Prostate gland (tissue), 2 donors: ENCODE data around the gene CFAP99. TPM values are rescaled to one million over a fixed set of nuclear protein-coding genes. Genes with fewer than 3 reads are reported as not detected.
A peak's percentile ranks its signal among the peaks of the same experiment; 100 is the strongest.

Experiments used
- DNase-seq: peaks from one replicate; pipeline ENCODE4 v3.0.0-alpha.2; 2019; ENCODE audit warnings: low spot score
- H3K27ac ChIP-seq, 2 donors: fragments of 200-600 bp; sonication (generic); 2 replicates each; pipeline ENCODE4 v1.5.1; 2017 to 2019
- H3K27me3 ChIP-seq: fragments of 200-600 bp; sonication (generic); replicated peaks from 2 replicates; pipeline ENCODE4 v1.5.1; 2019; ENCODE audit not compliant: insufficient read depth
- H3K36me3 ChIP-seq, 2 donors: fragments of 200-600 bp; sonication (generic); 1 replicate in 1 of 2; 2 replicates in 1 of 2; pipeline versions ENCODE4 v1.5.1 to v1.8.1; 2017 to 2019
- H3K4me1 ChIP-seq: fragments of 200-600 bp; sonication (generic); replicated peaks from 2 replicates; pipeline ENCODE4 v1.5.1; 2019
- H3K4me3 ChIP-seq, 2 donors: fragments of 200-600 bp; sonication (generic); 2 replicates each; pipeline ENCODE4 v1.5.1; 2017 to 2019
- H3K9me3 ChIP-seq: fragments of 200-600 bp; sonication (generic); 2 replicates; pipeline ENCODE4 v1.5.1; 2017
- CTCF ChIP-seq, 4 experiments: fragments of 200-600 bp in 2 of 4; fragments of 450-650 bp in 2 of 4; sonication (generic) in 2 of 4; IDR thresholded peaks; 1 replicate in 3 of 4; 2 replicates in 1 of 4; pipeline ENCODE4 v1.5.1; 2016 to 2019; ENCODE audit warnings: antibody characterized with exemption in 4 of 4, mild to moderate bottlenecking in 2 of 4, moderate library complexity in 2 of 4
- POLR2A ChIP-seq: fragments of 450-650 bp; IDR thresholded peaks from one replicate; pipeline ENCODE4 v1.6.1; 2016; ENCODE audit warnings: antibody characterized with exemption, mild to moderate bottlenecking
- POLR2AphosphoS5 ChIP-seq: sonication (generic); formaldehyde crosslinking; IDR thresholded peaks from one replicate; pipeline ENCODE4 v1.6.1; 2017; ENCODE audit warnings: antibody characterized with exemption
- WGBS: methylation state at CpG from one replicate; pipeline ENCODE4 v1.1.5; 2018; 5-methylcytosine and 5-hydroxymethylcytosine counted together
- intact Hi-C: fragments of 100-400 bp; cut with DNase I; formaldehyde crosslinking; loops from one replicate; pipeline ENCODE4 v1.14.2; 2022
- total RNA-seq, 2 donors: library from RNA; depleted of rRNA; stranded (reverse); fragments of >200 nt; gene quantifications; one replicate each; pipeline ENCODE4 v1.1.0, GENCODE V29; 2016

The CFAP99 gene
- total RNA-seq, 2 donors from 2014 or later, result 0.18 to 7.4 TPM

- intact Hi-C loops, result no loop called here
- TF ChIP-seq POLR2AphosphoS5 (no peak), CTCF (IDR thresholded peaks at IDR 0.05) (no peak), POLR2A (no peak)
Measured at GRCh38 chr4:2432004-2432403, 13.2 kb downstream of the CFAP99 start.

GRCh38 chr4:2432991-2433530, 14.3 kb downstream of the CFAP99 start:
- intact Hi-C loops, result no loop called here
- DNase-seq, result no peak
- H3K4me1 ChIP-seq, result no peaks in the 10 kb centered on the region
- TF ChIP-seq CTCF (IDR thresholded peaks at IDR 0.05) (no peak), POLR2A (no peak)
- no peaks in the 10 kb centered on the region for H3K9me3 ChIP-seq
- no peaks in the 10 kb centered on the region for H3K36me3 ChIP-seq
- H3K27ac ChIP-seq, result no peak overlapping the region
- WGBS, result 56% methylated on average over 18 of the region's 20 CpGs
- no peaks in the 10 kb centered on the region for H3K27me3 ChIP-seq
- H3K4me3 ChIP-seq, result no peak overlapping the region

More at GRCh38 chr4:2432004-2432403, 13.2 kb downstream of the CFAP99 start:
- Histone ChIP-seq H3K9me3 (no peaks in the 10 kb centered on the region), H3K27me3 (no peaks in the 10 kb centered on the region), H3K36me3 (no peaks in the 10 kb centered on the region), H3K27ac (no peak overlapping the region), H3K4me3 (no peak overlapping the region), H3K4me1 (no peaks in the 10 kb centered on the region)
- no peak for DNase-seq

GRCh38 chr4:2433609-2434350, 15.0 kb downstream of the CFAP99 start:
- Histone ChIP-seq H3K4me1 (no peaks in the 10 kb centered on the region), H3K27me3 (no peaks in the 10 kb centered on the region), H3K27ac (no peak overlapping the region), H3K4me3 (no peak overlapping the region), H3K36me3 (no peaks in the 10 kb centered on the region), H3K9me3 (no peaks in the 10 kb centered on the region)
- TF ChIP-seq POLR2A (no peak), POLR2AphosphoS5 (no peak), CTCF (IDR thresholded peaks at IDR 0.05) (no peak)
- 69% methylated on average over 29 of the region's 29 CpGs for WGBS
- intact Hi-C loops, result no loop called here
- peak; percentile 26 for DNase-seq

GRCh38 chr4:2434420-2434819, 15.7 kb downstream of the CFAP99 start:
- DNase-seq, result no peak
- WGBS, result 64% methylated on average over 8 of the region's 9 CpGs
- no peak overlapping the region for H3K27ac ChIP-seq
- no peaks in the 10 kb centered on the region for H3K4me1 ChIP-seq
- H3K4me3 ChIP-seq, result no peak overlapping the region
- no peaks in the 10 kb centered on the region for H3K9me3 ChIP-seq
- H3K27me3 ChIP-seq, result no peaks in the 10 kb centered on the region
- intact Hi-C loops, result no loop called here
- TF ChIP-seq CTCF (IDR thresholded peaks at IDR 0.05) (no peak), POLR2A (no peak), POLR2AphosphoS5 (no peak)
- H3K36me3 ChIP-seq, result no peaks in the 10 kb centered on the region

GRCh38 chr4:2436301-2436700, 17.5 kb downstream of the CFAP99 start:
- no peak for TF ChIP-seq CTCF (IDR thresholded peaks at IDR 0.05)
- no peak overlapping the region for H3K27ac ChIP-seq
- DNase-seq, result no peak
- no peaks in the 10 kb centered on the region for H3K4me1 ChIP-seq
- no peaks in the 10 kb centered on the region for H3K9me3 ChIP-seq
- H3K36me3 ChIP-seq, result no peaks in the 10 kb centered on the region
- no peak overlapping the region for H3K4me3 ChIP-seq
- intact Hi-C loops, result no loop called here
- 40% methylated on average over 10 of the region's 10 CpGs for WGBS
- no peaks in the 10 kb centered on the region for H3K27me3 ChIP-seq
